Islet precursor cell (in vitro differentiated cells): ENCODE measurements around the gene SPATA4.
"Not testable (repeated sequence)": the region's sequence is repeated elsewhere in the genome, so short reads cannot be mapped to it uniquely, and the experiment has no call there.

Source experiments
- DNase-seq: peaks from one replicate; pipeline ENCODE4 v3.0.0-alpha.2; 2018

SPATA4 gene

DNA sequence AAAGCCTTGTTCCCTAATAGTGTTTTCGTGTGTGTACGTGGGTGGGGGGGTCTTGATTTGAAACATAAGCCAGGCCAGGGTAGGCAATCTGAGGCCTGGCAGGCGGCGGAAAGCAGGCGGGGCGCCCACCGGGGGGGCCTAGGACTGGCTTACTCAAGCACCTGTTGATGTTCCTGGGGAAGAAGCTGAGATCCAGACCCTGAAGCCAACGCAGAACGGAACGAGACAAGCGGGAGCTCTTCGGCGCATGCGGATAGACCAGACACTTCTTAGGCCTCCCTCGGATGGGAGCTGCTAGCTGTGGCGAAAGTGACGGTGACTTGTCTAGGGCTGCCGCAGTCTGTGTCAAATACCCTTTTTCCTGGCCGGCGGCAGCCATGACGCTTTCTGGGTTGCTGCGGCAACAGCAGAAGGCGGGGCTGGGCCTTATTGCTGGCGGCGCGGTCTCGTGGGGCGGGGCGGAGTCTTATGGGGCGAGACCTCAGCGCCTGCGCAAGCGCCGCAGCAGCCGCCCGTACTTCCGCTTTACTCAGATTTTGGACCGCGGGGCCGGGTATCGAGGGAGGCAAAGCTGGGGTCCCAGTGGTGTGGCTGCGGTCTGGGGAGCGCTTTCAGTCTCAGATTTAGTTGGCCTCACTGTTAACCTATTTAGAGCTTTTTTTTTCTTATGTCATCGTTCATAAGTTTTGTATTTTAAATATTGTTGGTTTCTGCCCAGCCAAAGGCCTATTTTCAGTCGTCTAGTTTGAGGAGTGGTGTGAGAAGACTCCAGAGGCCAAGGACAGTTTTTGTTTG, at the start of gene SPATA4:
Gene SPATA4 (minus strand): TSS at position 402 of the 795 bp plus-strand sequence. CDS start 23 bp downstream, at position 379.
- DNase-seq = peak; percentile 97

- DNase-seq = no peak
These were observed 47.5 kb upstream of the SPATA4 start for GRCh38 chr4:176242764-176243347.

DNA sequence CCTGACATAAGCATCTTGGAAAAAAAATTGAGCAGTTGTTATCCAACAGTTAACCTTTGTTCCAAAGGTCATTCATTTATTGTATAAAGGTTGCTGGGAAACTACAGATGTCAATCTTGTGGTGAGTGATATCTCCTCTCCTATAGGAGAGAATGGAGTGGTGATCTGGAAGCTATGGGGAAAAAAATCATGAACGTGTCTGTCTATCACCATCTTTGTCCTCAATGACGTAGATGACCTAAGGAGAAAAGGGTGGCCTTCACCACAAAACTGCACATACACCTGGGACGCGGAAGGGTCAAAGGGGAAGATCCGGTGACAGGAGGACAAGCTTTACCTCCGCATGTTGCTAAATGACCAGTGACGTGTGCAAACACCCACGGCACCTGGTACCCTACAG, 46.3 kb upstream of the SPATA4 start:
- DNase-seq = no peak

DNA sequence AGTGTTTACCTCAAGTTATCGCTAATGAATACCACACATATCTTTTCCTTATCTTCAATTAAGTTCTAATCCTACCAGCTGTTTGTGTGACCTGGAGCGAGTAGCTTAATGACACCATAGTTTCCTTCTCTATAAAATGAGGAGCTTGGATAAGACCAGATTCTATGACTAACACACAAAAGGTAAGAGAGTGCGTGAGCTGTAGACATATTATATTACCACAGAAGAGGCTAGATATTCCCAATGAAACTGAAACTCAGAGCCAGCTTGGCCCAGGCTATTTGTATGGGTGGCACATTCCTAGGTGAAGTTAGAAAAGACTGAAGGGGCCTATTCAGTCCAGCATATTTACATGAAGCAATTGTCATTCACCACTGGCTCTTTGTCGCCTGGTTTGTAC, 43.4 kb upstream of the SPATA4 start:
- no peak for DNase-seq

GRCh38 chr4:176238157-176238610, 42.8 kb upstream of the SPATA4 start:
- no peak for DNase-seq

DNA sequence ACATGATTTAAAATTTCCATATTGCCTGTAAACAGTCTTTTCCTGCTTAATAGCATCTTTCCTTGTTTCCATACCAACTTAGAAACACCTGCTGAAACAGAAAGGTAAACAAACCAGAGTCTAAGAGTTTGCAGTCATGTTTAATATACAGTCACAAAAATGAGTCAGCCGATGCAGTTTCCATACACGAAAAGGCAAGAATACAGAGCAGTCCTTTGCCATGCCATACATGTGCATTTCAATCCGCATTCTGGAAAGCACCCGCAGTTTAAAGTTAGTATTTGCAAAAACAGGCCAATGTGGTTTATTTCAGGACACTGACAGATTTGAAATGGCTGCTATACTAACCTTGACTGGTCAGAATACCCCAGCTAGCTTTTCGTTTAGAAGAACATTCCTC, 41.6 kb upstream of the SPATA4 start:
- no peak for DNase-seq

GRCh38 chr4:176230836-176231235, 35.5 kb upstream of the SPATA4 start:
- no peak for DNase-seq

- DNase-seq = no peak
These were observed 34.3 kb upstream of the SPATA4 start for GRCh38 chr4:176229645-176230044.

GRCh38 chr4:176226736-176227135, 31.4 kb upstream of the SPATA4 start:
- DNase-seq = no peak

DNA sequence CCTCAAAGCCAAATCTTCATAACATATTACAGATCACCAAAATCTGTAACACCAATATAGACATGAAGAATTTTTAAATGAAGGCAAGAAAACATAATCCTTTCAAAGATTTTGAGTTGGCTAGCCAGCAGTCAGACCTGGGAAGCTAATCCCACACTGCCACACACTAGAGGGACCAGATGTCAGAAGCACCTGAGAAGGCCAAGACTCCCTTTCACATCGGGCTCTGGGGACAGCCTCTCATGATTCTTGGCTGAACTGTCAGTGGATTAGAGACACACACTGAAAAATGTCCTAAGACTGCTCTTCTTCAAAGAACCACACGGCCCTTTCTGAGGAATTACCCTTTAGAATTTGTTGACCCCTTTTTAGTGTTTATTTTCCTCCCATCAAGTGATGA, 28.2 kb upstream of the SPATA4 start:
- DNase-seq = no peak

GRCh38 chr4:176222149-176222548, 26.8 kb upstream of the SPATA4 start:
- DNase-seq = no peak

DNA sequence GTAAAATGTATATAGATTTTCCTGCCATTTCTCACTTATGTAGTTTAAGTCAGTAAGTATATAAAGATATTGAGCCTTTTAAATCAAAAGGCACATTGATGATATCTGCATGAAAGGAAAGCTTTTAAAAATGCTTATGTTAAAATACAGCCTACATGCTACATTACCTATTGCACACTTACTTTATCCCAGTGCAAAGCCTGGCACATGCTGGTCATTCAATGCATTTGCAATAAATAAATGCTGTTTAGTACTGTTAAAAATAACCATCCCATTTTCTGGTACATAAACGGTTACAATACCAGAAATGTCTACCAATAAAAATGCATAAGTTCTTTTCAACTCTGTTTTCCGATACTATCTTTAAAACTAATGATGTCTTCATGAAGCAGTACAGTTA, 22.1 kb upstream of the SPATA4 start:
- DNase-seq = no peak

DNA sequence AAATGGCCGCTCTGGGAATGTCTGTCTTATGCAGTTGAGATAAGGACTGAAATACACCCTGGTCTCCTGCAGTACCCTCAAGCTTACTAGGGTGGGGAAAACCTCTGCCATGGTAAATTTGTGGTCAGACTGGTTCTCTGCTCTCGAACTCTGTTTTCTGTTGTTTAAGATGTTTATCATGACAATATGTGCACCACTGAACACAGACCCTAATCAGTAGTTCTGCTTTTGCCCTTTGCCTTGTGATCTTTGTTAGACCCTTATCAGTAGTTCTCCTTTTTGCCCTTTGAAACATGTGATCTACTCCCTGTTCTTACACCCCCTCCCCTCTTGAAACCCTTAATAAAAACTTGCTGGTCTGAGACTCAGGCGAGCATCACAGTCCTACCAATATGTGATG, 17.0 kb upstream of the SPATA4 start:
- not testable (repeated sequence) for DNase-seq

DNA sequence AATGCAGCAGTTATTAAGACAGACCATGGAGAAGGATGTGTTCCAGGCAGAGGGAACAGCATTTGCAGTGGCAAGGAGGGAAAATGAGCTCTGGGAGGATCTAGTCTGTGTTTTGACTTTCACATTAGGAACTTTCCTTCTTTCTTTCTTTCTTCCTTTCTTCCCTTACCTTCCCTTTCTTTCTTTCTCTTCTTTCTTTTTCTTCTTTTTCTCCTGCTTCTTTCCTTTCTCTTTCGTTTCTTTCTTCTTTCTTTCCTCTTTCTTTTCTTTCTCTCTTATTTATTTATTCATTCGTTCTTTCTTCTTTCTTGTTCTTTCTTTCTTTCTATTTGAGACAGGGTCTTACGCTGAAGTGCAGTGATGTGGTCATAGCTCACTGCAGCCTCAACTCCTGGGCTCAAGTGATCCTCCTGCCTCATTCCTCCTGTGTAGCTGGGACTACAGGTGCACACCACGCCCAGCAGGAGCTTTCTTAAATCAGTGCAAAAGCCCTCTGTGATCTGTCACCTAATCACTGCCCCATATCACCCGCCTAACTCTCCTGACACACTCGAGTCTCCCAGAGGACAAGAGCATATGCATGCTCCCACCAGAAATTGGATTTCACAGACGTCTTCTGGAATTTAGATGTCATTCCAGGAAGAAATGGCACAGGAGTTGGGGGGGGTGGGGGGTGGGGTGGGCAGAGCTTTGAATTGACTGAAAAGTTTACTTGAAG, 15.4 kb upstream of the SPATA4 start:
- no peak for DNase-seq

DNA sequence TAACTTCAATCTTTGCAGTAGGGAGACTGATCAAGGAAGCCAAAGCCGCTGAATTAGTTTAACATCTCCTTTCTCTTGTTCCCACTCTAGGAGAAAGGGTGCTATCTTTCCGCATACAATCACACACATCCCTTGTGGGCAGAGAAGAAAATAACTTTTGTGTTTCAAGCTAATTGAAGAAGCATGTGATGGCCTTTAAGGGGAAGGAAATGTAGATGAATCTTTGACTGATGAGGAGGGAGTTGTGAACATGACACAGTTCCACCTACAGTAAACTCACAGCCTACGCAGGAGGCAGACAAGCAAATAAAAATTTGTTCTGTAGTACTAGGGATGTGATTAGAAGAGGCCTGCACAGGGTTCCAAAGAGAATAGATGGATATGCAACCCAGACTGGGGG, 14.7 kb upstream of the SPATA4 start:
- DNase-seq = no peak

- DNase-seq = no peak
These were observed 14.2 kb upstream of the SPATA4 start for GRCh38 chr4:176209535-176209934.

DNA sequence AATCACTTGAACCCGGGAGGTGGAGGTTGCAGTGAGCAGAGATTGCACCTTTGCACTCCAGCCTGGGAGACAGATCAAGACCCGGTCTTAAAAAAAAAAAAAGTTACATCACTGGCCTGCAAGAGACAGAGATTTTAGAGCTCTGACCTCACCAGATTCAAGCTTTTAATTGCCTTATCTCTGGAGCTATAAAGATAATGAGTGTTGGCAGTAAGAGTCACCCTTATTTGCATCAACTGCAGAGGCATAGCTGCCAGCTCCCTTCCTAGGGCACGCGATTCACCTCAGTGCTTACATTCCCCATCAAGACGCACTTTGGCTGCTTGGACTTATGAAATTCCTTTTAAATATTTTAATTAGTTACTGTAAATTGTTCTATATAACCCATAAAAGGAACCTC, 12.5 kb upstream of the SPATA4 start:
- DNase-seq = no peak

- DNase-seq = no peak
These were observed 9.9 kb upstream of the SPATA4 start for GRCh38 chr4:176205299-176205698.

GRCh38 chr4:176198316-176198903, 3.0 kb upstream of the SPATA4 start:
- no peak for DNase-seq

- no peak for DNase-seq
These were observed 1.4 kb downstream of the SPATA4 start for GRCh38 chr4:176193938-176194337.

- DNase-seq = no peak
These were observed 2.3 kb downstream of the SPATA4 start for GRCh38 chr4:176193126-176193525.

DNA sequence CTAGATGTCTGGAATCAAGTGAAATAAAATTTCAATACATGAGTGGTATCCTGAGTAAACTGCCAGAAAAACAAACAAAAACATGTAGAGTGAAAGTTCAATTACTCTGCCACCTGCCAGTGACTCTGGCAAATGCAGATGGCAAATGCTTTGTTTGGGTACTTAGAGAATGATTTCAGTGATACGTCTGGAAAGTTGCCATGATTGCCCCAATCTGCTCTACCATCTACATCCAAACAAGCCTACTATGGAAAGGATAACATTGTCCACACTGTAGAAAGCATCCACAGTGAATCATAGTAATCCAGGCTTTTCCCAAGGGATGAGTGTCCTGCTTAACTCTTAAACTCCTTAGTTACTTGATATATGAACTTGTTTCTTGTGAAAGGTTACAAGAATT, 3.4 kb downstream of the SPATA4 start:
- DNase-seq = no peak
